Medulla oblongata (tissue), 1 donor: ENCODE results near the gene WT1.

Experiments used
- DNase-seq: peaks from one replicate; pipeline ENCODE4 v3.0.0-alpha.2; 2015; ENCODE audit errors: extremely low spot score

WT1 gene

DNA sequence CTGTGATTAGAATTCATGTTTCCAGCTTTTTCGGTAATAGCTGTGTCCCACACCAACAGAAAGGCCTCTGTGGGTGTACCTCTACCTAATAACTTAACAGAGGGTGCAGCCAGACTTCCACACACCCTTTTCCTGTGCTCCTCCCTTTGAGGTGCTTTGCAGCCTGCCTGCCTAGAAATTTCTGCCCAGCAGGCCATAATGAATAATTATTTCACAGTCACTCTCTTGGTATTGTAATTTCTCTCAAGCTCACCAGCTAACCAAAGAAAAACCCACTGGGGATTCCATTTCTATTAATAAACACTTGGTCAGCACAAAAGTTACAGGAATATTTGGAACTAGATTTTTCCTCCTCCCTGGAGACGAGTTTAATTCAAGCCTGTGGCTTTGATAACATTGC, 13.3 kb downstream of the WT1 start:
- no peak for DNase-seq

DNA sequence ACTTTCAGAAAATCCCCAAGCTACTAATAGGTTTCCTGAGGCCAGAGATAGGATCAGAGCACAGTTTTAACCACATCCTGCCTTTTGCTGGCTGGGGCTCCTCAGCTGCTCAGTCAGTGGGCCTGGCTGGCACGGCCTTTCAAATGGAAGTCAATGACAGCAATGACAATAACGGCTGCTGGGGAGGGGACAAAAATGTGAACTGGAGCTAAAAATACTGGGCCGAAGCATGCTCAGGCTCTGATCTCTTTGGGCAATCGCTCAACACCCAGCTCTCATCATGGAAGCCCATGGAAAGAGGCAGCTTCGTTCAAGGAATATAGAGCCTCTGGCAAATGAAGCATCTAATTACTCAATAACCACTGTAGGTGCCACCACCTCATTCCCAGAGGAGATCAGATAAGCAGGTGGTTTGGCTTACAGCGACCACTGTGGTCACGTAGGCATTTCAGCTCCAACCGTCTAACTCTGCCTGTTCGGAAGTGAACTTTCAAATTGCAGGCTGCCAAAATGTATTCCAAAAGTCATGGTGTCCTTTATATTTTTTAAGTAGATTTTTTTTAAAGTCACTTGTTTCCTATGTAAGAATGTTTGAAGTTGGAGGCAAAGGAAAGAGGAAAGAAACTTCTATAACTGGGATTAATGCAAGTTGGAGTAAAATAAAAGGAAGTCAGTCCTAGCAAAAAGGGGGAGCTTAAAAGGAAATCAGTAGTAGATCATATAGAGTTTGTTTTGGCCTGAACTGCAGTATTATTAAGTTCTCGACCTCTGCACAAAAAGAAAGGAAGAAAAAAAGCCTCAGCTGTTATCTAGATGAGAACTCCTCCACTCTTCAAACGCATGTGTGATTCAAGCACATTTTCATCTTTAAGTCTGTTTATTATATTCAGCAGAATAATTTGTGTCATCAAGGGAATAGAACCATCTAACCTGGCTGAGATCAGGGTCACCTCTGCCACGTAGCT, 14.1 kb downstream of the WT1 start:
- DNase-seq, result no peak

DNA sequence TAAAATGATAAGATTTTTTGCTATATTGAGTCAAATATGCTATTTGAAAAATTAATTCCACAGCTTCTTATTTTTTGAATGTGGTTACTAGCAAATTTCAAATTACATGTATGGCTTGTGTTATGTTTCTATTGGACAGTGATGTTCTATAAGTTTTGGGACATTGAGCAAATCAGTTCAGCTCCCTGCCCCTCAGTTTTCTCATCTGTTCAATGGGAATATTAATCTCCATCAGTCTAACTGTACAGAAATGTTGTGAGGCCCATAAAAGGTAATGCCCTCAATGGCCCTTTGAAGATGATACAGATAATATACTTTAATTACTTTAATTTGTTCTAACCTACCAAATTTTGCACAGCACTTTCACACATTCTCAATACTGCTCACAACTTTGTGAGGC, 15.2 kb downstream of the WT1 start:
- DNase-seq, result no peak

DNA sequence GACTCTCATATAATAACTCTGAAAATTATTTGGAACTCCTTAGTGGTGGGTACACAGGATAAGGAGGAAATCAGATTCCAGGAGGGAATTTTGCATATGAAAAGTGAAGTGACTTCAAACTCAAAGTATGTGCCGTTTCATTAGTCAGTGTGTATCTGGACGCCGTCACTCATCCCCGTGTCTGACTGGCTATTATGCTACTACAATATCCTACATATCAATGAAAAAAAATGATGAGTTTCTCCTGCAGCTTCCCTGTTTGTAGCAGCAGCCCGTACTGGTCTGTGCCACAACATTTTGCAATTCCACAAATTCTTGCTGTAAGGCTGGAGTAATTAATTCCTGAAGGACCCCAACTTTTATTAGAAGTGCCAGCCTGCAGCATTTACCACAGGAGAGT, 16.5 kb downstream of the WT1 start:
- no peak for DNase-seq

DNA sequence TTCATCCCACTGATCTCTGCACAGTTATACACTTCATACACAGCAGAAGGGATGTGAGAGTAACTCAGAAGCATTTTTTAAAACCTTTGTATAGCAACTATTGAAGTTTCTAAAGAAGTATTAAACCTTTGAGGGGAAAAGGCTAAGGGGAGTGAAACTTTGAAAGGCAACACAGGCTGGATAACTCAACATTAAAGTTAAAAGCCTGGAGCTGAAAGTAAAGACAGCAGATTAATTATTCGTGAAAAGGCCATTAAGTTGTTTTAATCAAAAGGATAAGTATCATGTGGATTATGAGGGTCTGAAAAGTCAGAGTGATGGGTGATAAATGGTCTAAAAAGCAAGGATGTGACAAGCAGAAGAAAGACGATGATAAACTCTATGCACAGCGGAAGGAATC, 17.5 kb downstream of the WT1 start:
- DNase-seq, result no peak

DNA sequence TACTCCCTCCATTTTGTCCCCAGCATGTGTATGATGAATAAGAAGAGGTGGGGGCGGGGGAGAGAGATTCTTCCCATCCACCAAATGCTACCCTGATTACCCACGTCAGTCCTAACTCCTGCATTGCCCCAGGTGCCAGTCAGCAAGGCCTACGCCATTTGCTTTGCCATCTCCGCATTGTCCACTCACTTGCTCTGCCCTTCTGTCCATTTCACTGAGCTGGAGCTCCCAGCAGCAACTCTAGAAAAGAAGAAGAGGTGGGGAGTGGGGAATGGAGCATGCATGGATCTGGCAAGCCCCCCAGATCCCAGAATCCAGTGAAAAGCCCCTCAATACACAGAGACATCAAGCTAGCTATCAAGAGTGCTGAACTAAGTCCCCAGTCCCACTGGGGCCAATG, 19.0 kb downstream of the WT1 start:
- DNase-seq, result no peak

DNA sequence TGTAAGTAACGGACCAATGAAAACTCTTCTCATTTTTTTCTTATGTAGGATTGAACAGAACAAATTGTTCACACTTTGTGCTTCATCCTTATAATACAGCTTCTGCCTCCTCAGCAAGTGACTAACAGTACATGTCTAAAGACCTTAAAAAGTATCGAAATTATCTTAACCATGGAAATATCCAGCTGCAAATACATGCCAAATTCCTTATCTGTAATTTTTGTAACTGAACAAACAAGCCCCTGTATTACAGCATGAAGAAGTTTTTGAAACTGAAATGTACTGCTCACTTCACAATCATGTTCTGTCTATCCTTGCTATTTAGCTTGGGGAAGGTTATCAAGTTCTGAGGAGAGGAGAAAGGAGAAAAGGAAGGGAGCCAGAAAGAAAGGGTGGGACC, 20.4 kb downstream of the WT1 start:
- no peak for DNase-seq

DNA sequence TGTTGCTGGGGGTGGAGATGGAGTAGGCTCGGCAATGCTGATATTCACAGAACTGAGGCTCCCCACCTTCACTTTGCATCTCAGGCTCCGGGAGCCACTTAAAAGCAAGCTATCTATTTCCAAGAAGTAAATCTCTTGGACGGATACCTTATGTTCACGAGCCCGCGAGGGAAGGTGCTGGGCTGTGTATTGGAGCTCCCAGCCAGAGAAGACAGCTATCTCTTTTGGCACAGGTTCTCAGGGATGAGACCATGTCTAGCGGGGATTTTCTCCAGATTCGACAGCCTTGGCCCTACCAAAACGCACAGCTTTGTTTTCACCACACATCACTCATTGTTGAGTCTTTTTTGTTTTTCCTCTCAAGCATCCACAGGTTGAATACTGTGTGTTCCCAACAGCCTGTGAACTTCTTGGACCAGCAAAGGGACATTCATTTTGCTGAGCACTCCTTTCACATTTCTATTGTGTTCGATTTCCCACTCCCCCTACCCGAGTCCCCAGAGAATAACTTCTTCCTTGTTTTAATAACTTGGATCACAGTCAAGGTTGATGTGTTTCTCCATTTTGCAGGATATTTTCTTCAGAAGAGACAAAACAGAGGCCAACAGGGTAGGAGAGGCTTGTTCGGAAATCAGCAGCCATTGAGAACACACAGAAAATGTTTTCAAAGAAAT, 23.3 kb downstream of the WT1 start:
- DNase-seq, result no peak

DNA sequence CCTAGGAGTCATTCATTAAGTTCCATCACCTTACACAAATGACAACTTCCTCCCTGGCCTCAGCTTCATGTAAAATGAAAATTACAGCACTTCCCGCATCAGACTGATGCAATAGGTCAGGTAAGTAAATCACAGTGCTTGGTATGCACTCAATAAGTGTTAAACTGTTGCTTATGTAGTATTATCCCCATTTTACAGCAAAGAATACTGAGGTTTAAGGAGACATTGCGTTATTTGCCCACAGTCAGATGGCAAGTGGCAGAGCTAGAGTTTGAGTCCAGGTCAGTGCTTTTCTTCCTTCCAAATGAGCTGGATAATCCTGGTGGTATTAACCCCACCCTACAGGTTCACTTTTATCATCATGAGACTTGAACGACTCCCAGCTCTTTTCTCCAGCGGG, 29.7 kb downstream of the WT1 start:
- DNase-seq, result no peak

DNA sequence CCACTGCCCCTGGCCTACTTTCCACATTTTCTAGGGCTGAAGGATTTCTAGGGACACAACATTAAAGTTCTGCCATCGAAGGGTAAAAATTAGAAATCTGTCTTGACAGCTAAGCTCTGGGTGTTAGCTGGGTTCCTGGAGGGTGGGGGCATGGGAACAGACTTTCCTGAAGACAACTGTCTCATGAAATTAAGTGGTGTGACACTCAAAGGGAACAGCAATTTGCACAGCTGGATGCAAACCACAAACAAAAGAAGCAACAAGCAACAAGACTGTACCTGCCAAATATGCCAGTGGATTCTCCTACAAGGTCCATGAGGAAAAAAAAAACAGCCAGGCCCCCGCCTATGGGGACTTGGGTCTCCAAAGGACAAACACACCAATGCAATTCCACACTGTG, 32.5 kb downstream of the WT1 start:
- no peak for DNase-seq

DNA sequence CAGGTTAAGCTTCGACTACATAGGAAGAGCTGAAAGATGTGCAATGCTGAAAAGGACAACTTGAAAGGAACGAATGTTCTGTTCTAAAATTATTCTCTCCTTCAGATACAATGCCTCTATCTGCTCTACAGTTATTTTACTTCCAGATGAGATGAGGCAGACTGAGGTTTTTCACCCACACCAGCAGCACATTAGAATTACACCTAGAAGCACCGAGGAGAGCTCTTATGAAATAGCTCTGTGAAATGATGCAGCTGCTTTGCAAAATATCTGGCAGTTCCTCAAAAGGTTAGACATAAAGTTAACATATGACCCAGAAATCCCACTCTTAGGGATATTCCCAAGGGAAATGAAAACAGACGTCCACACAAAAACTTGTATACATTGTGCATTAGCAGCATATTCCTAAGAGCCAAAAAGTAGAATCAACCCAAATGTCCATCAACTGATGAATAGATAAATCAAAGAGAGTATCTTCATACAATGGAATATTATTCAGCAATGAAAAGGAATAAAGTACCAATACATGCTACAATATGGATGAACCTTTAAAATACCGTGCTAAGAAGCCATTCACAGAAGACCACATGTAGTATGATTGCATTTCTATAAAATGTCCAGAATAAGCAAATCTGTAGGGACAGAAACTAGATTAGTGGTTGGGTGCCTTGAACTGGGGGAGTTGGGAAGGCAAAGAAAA, 34.5 kb downstream of the WT1 start:
- no peak for DNase-seq

DNA sequence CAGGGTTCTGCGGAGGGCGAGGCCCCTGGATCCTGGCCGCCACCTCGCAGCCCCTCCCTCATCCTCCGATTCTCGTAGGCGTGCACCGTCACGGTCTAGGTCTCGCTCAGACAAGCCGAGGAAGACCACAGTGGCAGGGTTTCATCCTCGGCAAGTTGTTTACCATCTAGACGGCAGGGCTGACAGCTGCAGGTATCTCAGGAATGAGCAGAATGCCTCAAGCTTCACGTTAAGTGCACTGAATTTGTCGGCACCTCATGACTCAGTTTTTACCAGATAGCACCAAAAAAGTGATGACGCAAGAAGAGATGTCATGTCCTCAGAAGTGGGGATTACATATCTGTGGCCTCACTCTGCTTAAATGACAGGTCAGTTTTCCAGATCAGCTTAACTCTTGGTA, 35.1 kb downstream of the WT1 start:
- no peak for DNase-seq

DNA sequence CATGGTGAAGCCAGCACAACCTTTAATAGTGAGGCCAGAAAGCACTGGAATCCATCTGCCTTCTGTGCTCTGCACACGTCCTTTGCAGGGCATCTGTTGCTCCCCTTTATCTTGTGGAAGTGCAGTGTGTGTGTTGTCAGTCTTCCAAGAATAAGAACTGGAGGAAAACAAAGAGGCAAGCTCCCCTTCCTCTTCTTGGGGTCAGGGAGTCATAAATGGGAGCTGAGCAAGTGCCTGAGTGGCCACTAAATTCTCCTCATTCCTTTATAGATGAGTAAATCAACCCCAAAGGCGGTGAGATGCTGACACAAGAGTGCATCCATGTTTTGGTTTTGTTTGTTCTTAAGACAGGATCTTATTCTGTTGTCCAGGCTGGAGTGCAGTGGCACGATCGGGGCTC, 38.3 kb downstream of the WT1 start:
- no peak for DNase-seq

DNA sequence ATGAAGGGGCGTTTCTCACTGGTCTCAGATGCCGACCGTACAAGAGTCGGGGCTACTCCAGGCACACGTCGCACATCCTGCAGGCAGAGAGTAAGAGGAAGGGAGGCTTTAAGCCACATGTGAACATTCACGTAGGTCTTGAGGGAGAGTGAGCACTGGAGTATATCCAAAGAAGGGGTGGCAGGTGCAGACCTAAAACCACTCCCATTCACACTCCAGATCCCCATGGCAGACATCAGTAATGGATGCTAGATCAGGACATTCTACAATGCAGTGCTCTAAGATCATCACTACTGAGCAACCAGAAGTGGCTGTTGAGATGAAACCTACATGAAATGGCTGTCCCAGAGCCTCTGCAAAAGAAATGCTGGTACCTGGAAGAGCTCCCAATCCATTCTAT, 39.0 kb downstream of the WT1 start:
- DNase-seq, result no peak

DNA sequence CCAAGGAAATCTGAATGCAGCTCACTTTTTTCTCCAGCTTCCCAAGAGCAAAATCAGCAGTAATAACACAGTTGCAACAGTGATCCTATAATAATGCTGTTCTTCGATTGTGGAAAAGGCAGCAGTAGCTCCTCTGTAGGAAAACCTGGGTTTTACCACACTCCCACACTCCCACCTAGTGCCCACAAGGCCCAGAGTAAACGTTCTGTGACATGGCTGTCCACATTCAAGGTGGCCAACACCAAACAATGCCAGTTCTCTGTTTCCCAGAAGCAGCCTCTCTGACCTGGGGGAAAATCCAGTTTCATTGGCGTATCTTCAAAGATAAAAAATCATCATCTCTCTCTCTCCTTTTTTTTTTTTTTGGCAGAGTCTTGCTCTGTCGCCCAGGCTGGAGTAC, 40.2 kb downstream of the WT1 start:
- no peak for DNase-seq

DNA sequence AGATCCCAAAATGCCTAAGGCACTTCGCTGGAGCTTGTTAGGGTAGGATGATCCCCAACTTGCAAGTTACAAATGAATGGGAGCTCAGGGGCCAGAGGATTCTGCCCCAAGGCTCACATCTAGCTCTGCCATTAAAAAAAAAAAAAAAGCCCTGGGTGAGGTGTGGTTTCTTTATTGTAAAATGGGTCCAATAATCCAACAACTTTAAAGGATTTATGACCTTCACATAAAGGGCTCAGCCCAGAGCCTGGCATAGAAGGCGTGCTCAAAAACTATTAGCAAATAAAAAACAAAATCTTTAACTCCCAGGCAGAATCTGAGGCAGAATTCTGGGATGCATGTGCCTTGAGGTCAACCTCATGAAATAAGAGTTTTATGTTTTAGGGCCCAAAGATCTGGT, 42.5 kb downstream of the WT1 start:
- no peak for DNase-seq

DNA sequence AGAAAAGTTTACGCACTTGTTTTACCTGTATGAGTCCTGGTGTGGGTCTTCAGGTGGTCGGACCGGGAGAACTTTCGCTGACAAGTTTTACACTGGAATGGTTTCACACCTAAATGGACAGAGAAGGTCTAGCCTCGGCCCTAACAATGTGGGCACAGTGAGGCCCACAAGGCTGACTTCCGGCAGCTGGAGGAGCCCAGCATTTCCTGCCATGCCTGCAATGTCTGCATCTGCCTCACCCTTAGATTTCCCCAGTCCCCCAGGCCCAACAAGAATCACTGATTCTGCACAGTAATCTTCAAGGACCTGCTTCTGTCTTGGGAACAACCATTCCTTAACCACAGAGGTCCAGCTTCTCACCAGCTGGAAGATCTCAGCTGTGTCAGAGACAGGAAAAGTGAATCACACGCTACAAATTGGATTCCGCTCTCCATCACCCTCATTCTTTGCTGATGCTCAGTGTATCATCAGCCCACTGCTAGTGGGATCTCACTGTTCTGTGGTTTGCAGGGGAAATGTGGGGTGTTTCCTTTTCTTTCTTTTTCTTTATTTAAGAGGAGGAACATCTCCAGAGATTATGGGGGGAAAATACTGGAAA, 43.3 kb downstream of the WT1 start:
- DNase-seq, result no peak

DNA sequence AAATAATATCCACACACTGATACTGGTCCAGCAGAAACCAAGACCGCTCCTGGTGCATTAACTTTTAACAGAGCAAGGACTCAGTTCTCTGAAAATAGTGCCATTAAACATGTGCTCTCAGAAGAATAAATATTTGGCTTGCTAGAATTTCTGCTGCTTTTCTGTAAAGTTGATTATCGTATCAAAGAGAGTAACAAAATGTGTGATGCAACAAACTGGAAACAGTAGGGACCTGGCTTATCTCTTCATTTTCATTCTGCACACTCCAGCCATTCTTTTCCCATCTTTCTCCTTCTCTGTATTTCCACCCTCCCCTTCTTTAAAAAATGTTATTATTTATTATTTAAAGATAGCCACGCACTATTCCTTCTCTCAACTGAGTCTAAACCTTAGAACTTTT, 43.9 kb downstream of the WT1 start:
- DNase-seq, result no peak

DNA sequence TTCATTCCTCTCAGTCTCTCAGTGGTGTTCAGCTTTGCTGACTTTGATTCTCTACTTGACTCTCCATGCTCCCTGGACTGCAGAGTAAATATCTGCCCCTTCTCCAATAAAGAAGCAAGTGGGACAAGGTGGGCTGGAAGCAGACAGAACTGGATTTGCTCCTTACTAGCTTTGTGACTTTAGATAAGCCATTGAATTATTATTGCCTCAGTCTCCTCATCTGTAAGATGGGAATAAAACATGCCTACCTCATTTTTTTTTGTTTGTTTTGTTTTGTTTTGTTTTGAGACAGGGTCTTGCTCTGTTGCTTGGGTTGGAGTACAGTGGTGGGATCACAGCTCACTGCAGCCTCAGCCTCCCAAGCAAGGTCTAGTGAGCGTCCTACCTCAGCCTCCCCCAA, 44.6 kb downstream of the WT1 start:
- DNase-seq, result no peak

DNA sequence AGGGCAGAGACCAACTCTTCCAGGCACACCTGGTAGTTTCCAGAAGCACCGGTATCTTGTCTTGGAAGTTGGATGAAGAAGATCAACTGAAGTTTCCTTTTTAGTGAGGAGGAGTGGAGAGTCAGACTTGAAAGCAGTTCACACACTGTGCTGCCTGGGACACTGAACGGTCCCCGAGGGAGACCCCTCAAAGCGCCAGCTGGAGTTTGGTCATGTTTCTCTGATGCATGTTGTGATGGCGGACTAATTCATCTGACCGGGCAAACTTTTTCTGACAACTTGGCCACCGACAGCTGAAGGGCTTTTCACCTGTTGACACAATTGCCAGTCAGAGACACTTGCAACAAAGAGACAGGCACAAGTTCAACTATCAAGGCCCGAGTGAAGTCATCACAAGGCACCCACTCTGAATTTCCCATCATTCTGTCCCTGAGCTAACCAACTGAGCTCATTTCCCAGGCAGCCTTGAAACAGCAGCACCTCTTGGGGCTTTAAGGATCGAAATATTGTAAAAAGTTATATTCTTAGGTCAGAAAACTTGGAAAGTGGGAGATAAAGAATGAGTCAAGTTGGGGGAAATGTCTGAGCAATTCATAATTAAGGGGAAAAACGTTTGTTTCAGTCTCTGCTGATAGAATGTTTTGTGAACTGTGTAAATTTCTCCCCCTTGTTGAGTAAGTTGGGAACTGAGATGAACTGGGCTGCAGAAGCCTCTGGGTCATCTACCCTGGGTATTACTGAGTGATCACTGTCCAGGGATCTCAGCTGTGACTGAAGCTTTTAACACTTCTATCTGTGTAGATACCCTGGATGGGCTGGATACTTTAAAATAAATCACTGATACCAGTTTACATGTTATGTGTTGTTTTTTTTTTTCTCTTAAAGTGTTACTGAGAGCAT, 46.2 kb downstream of the WT1 start:
- no peak for DNase-seq

DNA sequence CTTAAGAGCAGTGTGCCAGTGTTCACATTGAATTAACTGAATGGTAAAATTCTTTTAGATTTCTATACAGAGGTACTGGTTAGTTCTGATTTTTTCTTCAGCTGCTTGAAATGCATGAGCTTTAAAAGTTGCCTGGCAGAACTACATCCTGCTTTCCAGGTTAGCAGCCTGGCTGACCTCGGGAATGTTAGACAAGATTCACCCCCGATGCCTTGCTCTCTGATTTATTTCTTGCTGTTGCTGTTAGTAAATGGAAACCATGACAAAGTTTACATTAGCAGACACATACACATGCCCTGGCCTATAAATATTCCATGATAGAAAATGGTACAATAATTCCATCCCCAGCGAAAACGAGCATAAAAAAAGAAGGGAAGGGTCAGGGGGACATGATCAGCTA, 47.0 kb downstream of the WT1 start:
- DNase-seq, result no peak
